Measurements from ENCODE around the gene SEC61B. TPM values are rescaled to one million over a fixed set of nuclear protein-coding genes. Genes with fewer than 3 reads are reported as not detected.

SEC61B gene
- total and polyA plus RNA-seq, 10 of the 15 experiments (the other 5 are each of a cell fraction or from before 2014, with no cell fraction given) = 108 to 747 (median 301) TPM

DNA sequence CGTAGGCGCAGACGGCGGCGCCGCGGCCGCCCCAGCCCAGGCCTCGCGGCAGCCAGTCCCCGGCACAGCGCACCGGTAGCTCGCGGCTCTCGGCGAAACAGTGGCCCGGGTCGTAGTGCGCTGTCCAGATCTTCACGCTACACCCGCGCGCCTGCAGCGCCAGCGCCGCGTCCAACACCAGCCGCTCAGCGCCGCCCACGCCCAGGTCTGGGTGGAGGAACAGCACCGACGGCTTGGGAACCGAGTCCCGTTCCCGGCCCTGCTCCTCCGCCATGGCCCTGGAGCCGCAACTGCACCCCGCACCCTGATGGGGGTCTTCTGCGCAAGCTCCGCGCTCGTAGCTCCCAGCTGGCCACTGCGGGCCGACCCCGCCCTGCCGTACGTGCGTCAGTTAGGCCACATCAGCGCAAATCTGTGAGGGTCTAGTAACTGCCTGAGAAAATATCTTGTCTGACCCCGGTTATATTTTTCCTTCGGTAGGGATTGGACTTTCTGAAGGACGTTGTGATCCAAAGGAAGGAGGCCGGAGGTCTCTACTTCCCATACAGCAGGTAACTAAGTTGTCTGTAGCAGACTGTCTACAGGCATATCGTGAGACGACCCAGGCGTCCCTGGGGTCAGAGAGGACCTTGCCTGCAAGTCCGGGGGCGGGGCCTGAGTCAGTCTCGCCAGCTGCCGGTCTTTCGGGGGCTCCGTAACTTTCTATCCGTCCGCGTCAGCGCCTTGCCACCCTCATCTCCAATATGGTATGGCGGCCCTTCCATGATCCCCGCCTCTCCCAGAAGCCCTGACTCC is at the start of gene SEC61B, which contains the start of gene ALG2 (continued):
- TF ChIP-seq, protein P1, sequence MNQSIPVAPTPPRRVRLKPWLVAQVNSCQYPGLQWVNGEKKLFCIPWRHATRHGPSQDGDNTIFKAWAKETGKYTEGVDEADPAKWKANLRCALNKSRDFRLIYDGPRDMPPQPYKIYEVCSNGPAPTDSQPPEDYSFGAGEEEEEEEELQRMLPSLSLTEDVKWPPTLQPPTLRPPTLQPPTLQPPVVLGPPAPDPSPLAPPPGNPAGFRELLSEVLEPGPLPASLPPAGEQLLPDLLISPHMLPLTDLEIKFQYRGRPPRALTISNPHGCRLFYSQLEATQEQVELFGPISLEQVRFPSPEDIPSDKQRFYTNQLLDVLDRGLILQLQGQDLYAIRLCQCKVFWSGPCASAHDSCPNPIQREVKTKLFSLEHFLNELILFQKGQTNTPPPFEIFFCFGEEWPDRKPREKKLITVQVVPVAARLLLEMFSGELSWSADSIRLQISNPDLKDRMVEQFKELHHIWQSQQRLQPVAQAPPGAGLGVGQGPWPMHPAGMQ (IDR thresholded peaks at IDR 0.05; ENCODE audit: borderline replicate concordance) = peak; percentile 99
- TF ChIP-seq ZZZ3 (IDR thresholded peaks at IDR 0.05; ENCODE audit: control insufficient read depth, insufficient read length, low read depth) (no peak), YY1 (IDR thresholded peaks at IDR 0.05; ENCODE audit: low read depth, low read length) (peak; percentile 89), BACH1 (IDR thresholded peaks at IDR 0.05; ENCODE audit: borderline replicate concordance) (peak; percentile 10; the same call in 1 of the 2 replicates), ZNF207 (IDR thresholded peaks at IDR 0.05; ENCODE audit: borderline replicate concordance) (peak; percentile 98; the same call in 1 of the 2 replicates), SMC3 (IDR thresholded peaks at IDR 0.05; ENCODE audit: borderline replicate concordance, low read length) (no peak), NFYB (IDR thresholded peaks at IDR 0.05; ENCODE audit: insufficient read depth, low read depth, low read length) (peak; percentile 34; the same call in 1 of the 2 replicates), MXI1 (IDR thresholded peaks at IDR 0.05; ENCODE audit: low read depth, low read length) (peak; percentile 72; the same call in 1 of the 2 replicates), NR2C1 (IDR thresholded peaks at IDR 0.05) (peak; percentile 92), KDM1A (IDR thresholded peaks at IDR 0.05; ENCODE audit: borderline replicate concordance) (no peak), SMARCA5 (IDR thresholded peaks at IDR 0.05) (peak; percentile 91), TCF3 (IDR thresholded peaks at IDR 0.05; ENCODE audit: borderline replicate concordance, insufficient read depth, low read depth, low read length) (peak; percentile 90), PML (IDR thresholded peaks at IDR 0.05; ENCODE audit: low read length) (peak; percentile 89), SP1 (IDR thresholded peaks at IDR 0.05; ENCODE audit: low read depth, low read length) (peak; percentile 37)
- TF ChIP-seq, protein P2, sequence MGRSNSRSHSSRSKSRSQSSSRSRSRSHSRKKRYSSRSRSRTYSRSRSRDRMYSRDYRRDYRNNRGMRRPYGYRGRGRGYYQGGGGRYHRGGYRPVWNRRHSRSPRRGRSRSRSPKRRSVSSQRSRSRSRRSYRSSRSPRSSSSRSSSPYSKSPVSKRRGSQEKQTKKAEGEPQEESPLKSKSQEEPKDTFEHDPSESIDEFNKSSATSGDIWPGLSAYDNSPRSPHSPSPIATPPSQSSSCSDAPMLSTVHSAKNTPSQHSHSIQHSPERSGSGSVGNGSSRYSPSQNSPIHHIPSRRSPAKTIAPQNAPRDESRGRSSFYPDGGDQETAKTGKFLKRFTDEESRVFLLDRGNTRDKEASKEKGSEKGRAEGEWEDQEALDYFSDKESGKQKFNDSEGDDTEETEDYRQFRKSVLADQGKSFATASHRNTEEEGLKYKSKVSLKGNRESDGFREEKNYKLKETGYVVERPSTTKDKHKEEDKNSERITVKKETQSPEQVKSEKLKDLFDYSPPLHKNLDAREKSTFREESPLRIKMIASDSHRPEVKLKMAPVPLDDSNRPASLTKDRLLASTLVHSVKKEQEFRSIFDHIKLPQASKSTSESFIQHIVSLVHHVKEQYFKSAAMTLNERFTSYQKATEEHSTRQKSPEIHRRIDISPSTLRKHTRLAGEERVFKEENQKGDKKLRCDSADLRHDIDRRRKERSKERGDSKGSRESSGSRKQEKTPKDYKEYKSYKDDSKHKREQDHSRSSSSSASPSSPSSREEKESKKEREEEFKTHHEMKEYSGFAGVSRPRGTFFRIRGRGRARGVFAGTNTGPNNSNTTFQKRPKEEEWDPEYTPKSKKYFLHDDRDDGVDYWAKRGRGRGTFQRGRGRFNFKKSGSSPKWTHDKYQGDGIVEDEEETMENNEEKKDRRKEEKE (IDR thresholded peaks at IDR 0.05) = no peak
- TF ChIP-seq, protein P3, sequence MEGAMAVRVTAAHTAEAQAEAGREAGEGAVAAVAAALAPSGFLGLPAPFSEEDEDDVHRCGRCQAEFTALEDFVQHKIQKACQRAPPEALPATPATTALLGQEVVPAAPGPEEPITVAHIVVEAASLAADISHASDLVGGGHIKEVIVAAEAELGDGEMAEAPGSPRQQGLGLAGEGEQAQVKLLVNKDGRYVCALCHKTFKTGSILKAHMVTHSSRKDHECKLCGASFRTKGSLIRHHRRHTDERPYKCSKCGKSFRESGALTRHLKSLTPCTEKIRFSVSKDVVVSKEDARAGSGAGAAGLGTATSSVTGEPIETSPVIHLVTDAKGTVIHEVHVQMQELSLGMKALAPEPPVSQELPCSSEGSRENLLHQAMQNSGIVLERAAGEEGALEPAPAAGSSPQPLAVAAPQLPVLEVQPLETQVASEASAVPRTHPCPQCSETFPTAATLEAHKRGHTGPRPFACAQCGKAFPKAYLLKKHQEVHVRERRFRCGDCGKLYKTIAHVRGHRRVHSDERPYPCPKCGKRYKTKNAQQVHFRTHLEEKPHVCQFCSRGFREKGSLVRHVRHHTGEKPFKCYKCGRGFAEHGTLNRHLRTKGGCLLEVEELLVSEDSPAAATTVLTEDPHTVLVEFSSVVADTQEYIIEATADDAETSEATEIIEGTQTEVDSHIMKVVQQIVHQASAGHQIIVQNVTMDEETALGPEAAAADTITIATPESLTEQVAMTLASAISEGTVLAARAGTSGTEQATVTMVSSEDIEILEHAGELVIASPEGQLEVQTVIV (IDR thresholded peaks at IDR 0.05; ENCODE audit: borderline replicate concordance, partially characterized antibody) = peak; percentile 70
- TF ChIP-seq, protein P4, sequence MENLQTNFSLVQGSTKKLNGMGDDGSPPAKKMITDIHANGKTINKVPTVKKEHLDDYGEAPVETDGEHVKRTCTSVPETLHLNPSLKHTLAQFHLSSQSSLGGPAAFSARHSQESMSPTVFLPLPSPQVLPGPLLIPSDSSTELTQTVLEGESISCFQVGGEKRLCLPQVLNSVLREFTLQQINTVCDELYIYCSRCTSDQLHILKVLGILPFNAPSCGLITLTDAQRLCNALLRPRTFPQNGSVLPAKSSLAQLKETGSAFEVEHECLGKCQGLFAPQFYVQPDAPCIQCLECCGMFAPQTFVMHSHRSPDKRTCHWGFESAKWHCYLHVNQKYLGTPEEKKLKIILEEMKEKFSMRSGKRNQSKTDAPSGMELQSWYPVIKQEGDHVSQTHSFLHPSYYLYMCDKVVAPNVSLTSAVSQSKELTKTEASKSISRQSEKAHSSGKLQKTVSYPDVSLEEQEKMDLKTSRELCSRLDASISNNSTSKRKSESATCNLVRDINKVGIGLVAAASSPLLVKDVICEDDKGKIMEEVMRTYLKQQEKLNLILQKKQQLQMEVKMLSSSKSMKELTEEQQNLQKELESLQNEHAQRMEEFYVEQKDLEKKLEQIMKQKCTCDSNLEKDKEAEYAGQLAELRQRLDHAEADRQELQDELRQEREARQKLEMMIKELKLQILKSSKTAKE (IDR thresholded peaks at IDR 0.05; ENCODE audit: low read depth, poor library complexity, severe bottlenecking) = peak; percentile 91
- TF ChIP-seq, protein P5, sequence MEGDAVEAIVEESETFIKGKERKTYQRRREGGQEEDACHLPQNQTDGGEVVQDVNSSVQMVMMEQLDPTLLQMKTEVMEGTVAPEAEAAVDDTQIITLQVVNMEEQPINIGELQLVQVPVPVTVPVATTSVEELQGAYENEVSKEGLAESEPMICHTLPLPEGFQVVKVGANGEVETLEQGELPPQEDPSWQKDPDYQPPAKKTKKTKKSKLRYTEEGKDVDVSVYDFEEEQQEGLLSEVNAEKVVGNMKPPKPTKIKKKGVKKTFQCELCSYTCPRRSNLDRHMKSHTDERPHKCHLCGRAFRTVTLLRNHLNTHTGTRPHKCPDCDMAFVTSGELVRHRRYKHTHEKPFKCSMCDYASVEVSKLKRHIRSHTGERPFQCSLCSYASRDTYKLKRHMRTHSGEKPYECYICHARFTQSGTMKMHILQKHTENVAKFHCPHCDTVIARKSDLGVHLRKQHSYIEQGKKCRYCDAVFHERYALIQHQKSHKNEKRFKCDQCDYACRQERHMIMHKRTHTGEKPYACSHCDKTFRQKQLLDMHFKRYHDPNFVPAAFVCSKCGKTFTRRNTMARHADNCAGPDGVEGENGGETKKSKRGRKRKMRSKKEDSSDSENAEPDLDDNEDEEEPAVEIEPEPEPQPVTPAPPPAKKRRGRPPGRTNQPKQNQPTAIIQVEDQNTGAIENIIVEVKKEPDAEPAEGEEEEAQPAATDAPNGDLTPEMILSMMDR (IDR thresholded peaks at IDR 0.05 in 2 of 3, conservative IDR thresholded peaks at IDR 0.05 in 1 of 3; ENCODE audit: control insufficient read depth in 2 of 3, extremely low read depth in 1 of 3, insufficient read depth in 1 of 3, low read depth in 3 of 3, low read length in 3 of 3) = no peak

Data from GM12878 (cell line).